Mucosa of descending colon (tissue), 3 donors: Measurements from ENCODE around the gene GRSF1. TPM values are rescaled to one million over a fixed set of nuclear protein-coding genes. Genes with fewer than 3 reads are reported as not detected.

Experiments used
- ATAC-seq: fragments of 200-7000 bp; cut with Tn5 transposase; one replicate; pipeline ENCODE4 v1.9.1; 2020; ENCODE audit warnings: mild to moderate bottlenecking, moderate library complexity
- DNase-seq, 3 donors: peaks; one replicate each; pipeline ENCODE4 v3.0.0-alpha.2; 2020
- H3K36me3 ChIP-seq: fragments of 200-600 bp; one replicate; pipeline ENCODE4 v1.8.0; 2021; ENCODE audit warnings: low read depth, mild to moderate bottlenecking
- H3K4me1 ChIP-seq: fragments of 200-600 bp; one replicate; pipeline ENCODE4 v1.8.0; 2021; ENCODE audit warnings: low read depth, mild to moderate bottlenecking
- H3K4me3 ChIP-seq: fragments of 200-600 bp; one replicate; pipeline ENCODE4 v1.8.0; 2021; ENCODE audit warnings: mild to moderate bottlenecking
- H3K9me3 ChIP-seq: fragments of 200-600 bp; one replicate; pipeline ENCODE4 v1.8.0; 2021; ENCODE audit warnings: mild to moderate bottlenecking
- intact Hi-C, 2 donors: fragments of 100-400 bp; cut with DNase I in 1 of 2; cut with micrococcal nuclease in 1 of 2; formaldehyde crosslinking; loops; one replicate each; pipeline versions ENCODE4 v1.11.0 to v1.11.1; 2022; cut with DNase I, micrococcal nuclease
- total RNA-seq, 3 donors: library from RNA; stranded (reverse); fragmentation: NEBNext Ultra II Directional in 2 of 3; extraction: Animal tissue kit (Norgen Biotek cat#: 25700) in 2 of 3; gene quantifications; one replicate each; pipeline versions ENCODE4 v1.2.1 to v1.2.4, GENCODE V29; 2021 to 2023
- TF ChIP-seq, protein P1 (sequence below): fragments of 200-600 bp; IDR thresholded peaks from one replicate; pipeline ENCODE4 v1.8.0; 2022; ENCODE audit warnings: antibody characterized with exemption, mild to moderate bottlenecking
- donor health status: DM: no; HTN: no; CAD: no; lungs with moderate emphysema.
- donor health status: DM: no; HTN: no; CAD: no.
- donor health status: DM: no; HTN: yes; CAD: no.

The GRSF1 gene
- total RNA-seq, 3 donors from 2014 or later: 70.2 to 81.5 (median 70.6) TPM

DNA sequence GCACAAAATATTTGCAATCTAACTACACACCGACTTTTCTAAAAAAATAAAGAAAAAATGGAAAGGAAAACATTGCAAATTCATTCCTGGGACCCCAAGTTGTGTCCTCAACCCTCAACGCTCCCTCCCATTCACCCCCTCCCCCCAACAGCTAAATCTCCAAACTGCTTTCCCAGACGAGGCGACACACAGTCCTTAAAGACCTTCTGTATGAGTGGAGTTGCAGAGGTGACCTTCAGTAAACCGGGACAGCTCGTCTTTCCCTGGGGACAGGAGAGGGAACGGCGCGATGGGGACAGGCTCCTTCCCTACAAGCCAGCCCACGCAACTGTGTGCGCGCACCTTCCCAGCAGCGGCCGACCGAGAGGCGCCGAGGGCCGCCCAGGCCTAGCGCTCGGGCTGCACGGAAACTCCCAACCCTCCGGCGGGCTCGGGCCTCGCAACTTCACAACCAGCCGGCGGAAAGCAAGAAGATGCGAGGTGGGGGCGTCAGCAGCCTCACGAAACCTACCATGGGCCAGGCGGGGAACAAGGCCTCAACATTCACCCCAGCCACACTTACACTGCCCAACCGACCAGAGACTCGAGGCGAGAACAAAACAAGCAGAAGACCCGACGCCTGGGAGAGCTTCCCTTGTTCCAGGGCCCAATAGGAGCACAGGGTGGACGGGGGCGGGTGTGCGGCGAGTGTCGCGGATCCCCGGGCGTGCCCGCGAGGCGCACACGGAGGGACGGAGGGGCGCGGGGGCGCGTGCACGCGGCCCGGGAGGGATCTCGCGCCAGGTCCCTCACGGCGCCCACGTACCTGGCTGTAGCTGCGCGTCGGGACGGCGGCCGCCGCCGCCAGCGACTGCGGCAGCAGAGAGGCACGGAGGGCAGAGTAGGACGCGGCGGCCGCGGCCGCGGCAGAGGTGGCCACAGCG is 763 bp downstream of the GRSF1 start:
- Histone ChIP-seq H3K9me3 (no peaks in the 10 kb centered on the region), H3K4me3 (peak overlapping the region; percentile 79), H3K36me3 (no peaks in the 10 kb centered on the region), H3K4me1 (peaks cover 9% of the 10 kb centered on the region)
- DNase-seq (peak; percentile 70 to 80 (median 80)), ATAC-seq (peak; percentile 80)
- intact Hi-C loops: no loop called here
- TF ChIP-seq, protein P1, sequence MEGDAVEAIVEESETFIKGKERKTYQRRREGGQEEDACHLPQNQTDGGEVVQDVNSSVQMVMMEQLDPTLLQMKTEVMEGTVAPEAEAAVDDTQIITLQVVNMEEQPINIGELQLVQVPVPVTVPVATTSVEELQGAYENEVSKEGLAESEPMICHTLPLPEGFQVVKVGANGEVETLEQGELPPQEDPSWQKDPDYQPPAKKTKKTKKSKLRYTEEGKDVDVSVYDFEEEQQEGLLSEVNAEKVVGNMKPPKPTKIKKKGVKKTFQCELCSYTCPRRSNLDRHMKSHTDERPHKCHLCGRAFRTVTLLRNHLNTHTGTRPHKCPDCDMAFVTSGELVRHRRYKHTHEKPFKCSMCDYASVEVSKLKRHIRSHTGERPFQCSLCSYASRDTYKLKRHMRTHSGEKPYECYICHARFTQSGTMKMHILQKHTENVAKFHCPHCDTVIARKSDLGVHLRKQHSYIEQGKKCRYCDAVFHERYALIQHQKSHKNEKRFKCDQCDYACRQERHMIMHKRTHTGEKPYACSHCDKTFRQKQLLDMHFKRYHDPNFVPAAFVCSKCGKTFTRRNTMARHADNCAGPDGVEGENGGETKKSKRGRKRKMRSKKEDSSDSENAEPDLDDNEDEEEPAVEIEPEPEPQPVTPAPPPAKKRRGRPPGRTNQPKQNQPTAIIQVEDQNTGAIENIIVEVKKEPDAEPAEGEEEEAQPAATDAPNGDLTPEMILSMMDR: no peak

DNA sequence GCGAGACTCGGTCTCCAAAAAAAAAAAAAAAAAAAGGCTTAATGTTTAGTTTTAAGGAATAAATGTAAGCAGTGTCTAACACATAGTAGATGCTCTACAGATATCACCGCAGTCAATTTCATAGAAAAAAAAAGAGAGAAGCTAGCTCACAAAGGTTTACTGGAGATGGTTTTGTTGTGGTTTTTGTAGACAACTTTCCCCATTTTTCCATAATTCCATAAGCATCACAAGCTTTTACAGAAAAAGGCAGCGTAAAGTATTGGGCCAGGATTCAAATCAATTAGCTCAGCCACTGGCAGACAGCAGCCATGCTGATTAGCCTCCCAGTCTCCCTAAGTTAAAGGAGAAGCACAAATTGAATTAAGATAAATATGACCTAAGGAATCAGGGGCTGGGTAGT is 1.5 kb downstream of the GRSF1 start:
- Histone ChIP-seq H3K4me1 (peaks cover 13% of the 10 kb centered on the region), H3K9me3 (no peaks in the 10 kb centered on the region), H3K36me3 (no peaks in the 10 kb centered on the region), H3K4me3 (peak overlapping the region; percentile 79)
- TF ChIP-seq, protein P1: no peak
- intact Hi-C loops: no loop called here
- ATAC-seq (no peak), DNase-seq (no peak)

DNA sequence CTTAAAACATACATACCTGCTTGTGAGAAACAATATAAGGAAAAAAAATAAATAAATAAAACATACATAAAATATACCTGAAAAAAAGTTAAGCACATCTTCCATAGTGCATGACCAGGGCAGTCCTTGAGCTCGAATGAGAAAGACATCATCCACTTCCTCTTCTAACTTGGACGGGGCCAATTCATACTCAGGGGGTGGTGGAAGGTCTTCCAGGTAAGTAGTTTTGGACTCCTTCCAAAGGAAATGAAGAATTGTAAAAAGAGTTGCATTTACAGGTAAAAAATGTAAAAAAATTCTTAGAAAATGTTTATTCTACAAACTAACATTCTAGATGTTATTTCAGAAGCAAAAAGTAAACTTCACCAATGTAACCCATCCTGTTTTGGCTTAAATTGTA is 3.6 kb downstream of the GRSF1 start:
- TF ChIP-seq, protein P1: no peak
- intact Hi-C loops: no loop called here
- H3K36me3 ChIP-seq: no peaks in the 10 kb centered on the region
- no peak for DNase-seq
- no peaks in the 10 kb centered on the region for H3K9me3 ChIP-seq
- peaks cover 13% of the 10 kb centered on the region for H3K4me1 ChIP-seq
- no peak for ATAC-seq
- no peak overlapping the region for H3K4me3 ChIP-seq

DNA sequence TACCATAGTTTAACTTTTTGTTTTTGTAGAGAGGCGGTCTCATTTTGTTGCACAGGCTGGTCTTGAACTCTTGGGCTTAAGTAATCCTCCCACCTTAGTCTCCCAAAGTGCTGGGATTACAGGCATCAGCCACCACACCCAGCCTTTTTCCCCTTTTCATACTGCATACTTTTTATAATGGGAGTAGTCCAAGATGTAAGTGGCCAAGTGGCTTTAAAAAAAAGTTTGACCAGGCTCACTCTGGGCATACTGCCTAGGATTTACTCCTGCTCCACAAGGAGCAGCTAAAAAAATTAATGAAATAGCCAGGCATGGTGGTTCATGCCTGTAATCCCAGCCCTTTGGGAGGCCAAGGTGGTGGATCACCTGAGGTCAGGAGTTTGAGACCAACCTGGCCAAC is 6.0 kb downstream of the GRSF1 start:
- no peak overlapping the region for H3K4me3 ChIP-seq
- intact Hi-C loops: no loop called here
- TF ChIP-seq, protein P1: no peak
- H3K4me1 ChIP-seq: peaks cover 16% of the 10 kb centered on the region
- no peaks in the 10 kb centered on the region for H3K9me3 ChIP-seq
- DNase-seq (no peak), ATAC-seq (no peak)
- H3K36me3 ChIP-seq: no peaks in the 10 kb centered on the region

DNA sequence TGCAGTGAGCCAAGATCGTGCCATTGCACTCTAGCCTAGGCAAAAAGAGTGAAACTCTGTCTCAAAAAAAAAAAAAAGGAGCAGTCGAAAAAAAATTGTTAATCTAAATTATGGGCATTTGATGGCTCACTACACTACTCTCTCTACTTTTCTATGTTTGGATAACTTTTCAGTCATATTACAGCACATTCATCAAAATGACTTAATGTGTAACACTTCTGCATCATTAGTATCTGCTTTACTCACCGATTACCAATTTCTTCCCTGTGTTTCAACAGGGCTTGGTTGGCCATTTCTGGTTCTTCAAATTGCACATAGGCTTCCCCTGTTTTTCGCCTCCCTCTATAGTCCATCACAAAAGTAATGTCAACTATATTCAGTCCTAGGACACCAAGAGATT is 8.4 kb downstream of the GRSF1 start:
- Histone ChIP-seq H3K36me3 (no peaks in the 10 kb centered on the region), H3K4me3 (no peak overlapping the region), H3K4me1 (peaks cover 7% of the 10 kb centered on the region), H3K9me3 (no peaks in the 10 kb centered on the region)
- TF ChIP-seq, protein P1: no peak
- ATAC-seq: no peak
- intact Hi-C loops: no loop called here
- no peak for DNase-seq
